ENCODE data around the gene GOLGA6A.
"Not testable (repeated sequence)": the region's sequence is repeated elsewhere in the genome, so short reads cannot be mapped to it uniquely, and the experiment has no call there.

Gene GOLGA6A

DNA sequence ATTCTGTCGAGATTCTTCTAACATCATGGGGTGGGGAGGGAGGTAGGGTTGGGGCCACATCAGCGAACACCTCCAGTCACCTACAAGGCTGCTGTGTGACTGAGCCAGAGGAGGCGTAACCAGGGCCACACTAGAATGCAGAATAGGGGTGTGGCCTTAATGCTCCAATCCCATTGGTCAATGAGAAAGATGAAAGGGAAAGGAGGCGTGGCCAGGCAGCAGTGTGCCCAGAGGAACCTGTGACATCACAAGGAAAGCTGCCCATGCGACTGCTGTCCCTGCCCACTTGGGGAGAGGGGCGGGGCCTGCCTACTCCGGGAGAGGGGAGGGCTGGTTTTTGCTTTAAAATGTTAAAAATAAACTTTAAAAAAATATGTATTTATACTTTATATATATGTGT, at the start of gene GOLGA6A:
TSS of gene GOLGA6A (minus strand) at position 101 of the 400 bp plus-strand sequence. CDS start at position 60, 41 bp downstream.
- DNase-seq = not testable (repeated sequence)

- DNase-seq = no peak
These were observed 49.5 kb upstream of the GOLGA6A start for GRCh38 chr15:74131628-74132413.

DNA sequence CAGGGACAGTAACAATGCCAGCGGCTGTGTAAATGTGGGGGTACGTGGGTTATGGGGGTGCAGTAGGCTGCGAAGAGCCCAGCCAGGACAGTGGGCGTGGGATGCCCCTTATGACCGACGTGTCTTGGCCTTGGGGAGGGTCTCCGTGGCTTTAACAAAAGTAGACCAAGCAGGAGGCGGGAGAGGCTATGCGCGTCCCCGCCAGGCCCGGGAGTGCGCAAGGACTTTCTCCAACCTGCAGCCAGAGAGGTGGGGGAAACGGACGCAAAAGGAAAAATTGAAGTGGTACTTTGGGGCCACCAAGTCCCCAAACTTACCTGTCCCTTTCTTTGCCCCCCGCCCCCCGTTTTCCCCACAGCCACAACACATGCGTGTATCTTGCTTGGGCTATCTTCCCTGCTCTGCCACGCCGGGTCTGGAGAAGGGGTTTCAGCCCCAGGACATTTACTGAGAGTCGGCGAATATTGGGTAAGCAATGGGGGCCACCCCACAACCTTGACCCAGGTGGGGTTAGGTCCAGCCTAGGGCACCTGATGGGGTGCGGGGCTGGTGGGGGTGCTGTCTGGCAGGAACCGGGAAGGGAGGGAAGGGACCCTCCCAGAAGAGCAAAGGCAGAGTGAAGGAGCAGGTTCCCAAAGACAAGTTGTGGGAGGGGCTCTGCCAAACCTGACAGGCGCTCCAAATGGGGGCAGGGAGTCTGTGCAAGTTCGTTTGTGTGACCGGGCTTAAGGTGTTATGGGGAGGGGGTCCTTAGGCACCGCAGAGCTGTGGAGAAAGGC, 48.7 kb upstream of the GOLGA6A start:
- no peak for DNase-seq

- no peak for DNase-seq
These were observed 48.0 kb upstream of the GOLGA6A start, which contains the start of gene ISLR2 for GRCh38 chr15:74130155-74130848. ISLR2 (plus strand) TSS chr15:74130586; CDS start chr15:74132755, 2,169 bp downstream.

- DNase-seq = no peak
These were observed 47.3 kb upstream of the GOLGA6A start for GRCh38 chr15:74129586-74130154.

DNA sequence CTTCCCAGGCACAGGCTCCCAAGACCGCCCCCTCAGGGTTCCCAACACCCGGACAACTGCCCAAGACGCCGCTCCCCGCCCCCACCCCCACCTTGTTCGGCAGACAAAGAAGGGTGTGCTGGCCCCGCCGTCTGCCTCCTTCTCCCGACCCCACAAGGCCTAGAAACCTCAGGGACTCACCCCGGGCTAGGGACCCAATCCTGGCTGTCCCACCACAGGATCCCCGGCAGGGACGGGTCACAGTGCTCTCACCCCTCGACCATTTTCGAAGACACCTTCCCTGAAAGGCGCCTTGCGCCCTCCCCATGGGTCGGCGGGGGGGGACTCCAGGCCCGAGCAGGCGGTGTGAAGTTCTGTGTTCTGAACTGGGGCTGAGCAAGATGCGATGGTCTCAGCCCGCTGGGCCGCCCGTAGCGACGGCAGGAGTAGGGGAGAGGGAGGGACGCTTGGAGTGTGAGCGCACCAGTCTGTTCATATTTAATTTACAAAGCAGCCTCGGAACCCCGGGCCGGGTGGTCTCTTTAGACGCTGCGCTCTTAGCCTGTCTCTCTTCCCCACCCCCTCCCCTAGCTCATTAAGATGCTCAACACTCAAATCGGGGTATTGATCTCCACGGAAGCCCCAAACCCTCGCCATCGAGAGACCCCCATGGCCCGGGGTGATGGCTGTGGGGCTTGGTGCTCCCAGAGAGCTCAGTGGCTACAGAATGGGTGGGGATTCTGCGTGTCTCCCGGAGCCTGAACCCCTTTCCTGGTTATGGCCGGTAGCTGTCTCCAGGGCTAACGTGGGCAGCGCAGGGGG, 46.6 kb upstream of the GOLGA6A start:
- DNase-seq = no peak

DNA sequence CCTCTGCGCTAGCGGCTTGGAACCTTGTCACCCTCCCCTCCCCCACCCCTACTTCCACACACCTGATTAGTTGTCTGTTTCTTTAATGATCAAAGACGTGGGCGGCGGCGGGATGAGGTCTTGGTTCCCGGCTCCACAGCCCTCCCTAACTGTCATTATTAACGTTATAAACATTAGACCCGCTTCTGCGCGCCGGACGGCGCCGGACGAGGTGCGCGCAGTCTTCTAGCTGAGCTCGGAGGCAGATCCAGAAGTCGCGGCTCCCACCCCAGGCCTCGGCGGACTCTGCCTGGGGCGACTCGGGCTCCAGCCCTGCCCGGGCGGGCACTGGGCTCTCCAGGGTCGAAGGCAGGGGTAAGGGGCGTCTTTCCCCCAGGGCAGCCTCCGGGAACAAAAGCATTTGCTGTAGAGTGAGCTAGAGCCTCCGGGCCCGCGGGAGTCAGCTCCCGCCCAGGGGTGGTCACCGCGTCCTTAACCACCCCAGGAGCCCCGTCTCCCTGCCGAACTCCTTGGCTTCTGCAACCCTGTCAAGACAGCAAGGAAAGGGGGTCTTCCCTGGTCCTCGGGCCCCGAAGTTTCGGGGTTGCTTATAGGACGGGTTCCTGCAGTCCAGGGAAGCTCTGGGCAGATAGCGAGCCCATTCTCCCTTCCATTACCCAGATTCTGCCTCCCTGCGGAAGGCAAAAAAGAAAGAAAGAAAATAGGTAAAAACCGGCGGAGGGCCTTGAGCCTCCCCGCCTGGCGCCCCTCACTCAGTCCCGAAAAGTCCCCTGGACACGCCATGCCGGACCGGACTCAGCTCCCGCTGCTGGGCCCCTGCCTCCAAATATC, 45.8 kb upstream of the GOLGA6A start:
- no peak for DNase-seq

DNA sequence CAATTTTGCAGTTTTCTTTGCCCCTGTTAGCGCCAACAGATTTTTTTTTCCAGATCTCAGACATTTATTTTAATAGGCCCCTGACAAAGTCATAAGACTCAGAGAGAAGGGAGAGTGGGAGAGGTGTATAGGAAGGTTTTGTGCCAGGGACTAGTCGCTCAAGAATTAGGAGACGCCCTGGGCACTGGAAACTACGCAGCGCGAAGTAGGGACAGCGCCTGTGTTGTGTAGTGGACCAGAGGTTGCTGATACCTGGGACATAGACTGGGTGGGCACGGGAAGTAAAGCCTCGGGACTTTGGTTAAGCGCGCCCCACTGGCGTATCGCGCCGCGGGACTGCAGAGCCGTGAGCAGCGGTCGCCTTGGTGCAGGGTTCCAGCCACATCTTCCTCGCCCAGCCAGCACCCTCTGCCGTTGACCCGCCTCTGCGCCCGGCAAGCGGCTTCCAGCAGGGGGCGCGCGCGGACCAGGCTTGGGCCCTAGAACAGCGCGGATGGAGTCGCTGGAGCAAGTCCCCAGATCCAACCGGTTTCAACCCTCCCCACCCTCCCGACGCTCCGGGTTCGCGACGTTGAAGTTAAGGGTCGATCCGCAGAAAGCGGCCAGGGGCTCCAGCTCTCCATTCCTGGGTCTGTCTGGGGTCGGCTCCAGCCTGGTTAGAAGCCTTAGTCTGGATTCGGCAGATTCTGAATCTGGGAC, 45.1 kb upstream of the GOLGA6A start:
- DNase-seq = peak; percentile 71

- DNase-seq = no peak
These were observed 42.4 kb upstream of the GOLGA6A start for GRCh38 chr15:74124759-74125158.

DNA sequence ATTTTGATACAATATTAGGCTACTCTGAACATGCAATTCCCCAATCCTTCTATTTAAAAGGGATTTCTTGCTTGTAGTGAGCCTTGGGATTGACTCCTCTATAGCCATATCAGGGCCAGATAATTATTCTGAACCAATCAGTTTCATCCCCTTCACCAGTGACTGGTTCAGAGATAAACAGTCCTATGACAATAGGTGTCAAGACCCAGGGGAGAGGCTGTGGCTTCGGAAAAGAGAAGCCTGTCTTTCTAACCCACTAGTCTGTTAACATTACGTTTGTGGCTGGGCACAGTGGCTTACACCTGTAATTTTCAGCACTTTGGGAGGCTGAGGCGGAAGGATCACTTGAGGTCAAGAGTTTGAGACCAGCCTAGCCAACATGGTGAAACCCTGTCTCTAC, 41.8 kb upstream of the GOLGA6A start:
- DNase-seq = no peak

DNA sequence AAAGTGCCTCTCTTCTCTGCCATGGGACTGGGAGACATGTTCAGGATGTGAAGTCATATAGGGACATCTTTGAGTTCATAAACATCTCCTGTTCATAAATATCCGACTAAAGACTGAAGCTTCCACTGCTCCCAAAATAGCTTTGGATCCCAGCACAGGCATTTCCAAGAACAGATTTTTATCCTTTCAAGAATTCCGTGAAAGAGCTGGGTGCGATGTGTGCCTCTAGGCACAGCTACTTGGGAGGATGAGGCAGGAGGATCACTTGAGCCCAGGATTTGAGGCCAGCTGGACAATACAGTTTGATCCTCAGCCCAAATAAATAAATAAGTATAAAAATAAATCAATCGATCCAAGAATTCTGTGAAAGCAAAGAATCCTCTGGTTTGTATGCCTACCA, 41.3 kb upstream of the GOLGA6A start:
- no peak for DNase-seq

GRCh38 chr15:74123131-74123429, 40.7 kb upstream of the GOLGA6A start:
- no peak for DNase-seq

GRCh38 chr15:74122403-74123130, 40.2 kb upstream of the GOLGA6A start:
- no peak for DNase-seq

DNA sequence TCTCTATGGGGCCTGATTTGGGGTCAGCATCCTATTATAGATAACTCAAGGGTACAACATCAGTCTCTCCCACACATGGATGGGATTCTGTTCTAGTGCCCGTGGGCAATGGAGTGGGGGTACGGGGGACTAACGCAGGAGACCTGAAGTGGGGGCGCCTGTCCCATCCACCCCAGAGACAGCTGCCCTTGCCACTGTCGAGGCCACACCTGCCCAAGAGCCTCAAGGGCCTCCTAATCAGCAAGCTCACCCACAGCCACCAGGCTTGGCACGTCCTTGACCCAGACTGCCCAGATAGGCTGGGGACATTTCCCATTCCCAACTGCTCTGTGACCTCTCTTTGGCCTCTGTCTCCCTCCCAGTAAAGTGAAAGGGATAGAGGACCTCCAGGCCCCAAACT, 39.5 kb upstream of the GOLGA6A start:
- DNase-seq = no peak

DNA sequence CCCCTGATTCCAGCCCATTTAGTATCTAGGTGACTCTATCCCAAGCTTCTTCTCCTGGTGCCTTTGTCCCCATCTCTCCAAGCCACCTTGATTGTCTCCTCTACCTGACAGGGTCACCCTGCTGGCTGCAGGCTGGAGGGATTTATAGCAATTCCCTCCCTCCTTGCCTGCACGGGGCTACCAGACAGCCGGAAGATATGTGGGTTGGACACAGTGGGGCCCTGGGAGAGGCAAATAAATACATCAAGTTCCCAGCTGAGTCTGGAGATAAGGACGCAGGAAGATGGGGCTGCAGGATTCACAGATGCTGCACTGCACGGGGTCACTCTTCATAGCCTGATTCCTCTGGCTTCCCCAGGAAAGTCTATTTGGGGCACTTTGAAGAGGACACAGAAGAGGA, 38.7 kb upstream of the GOLGA6A start:
- no peak for DNase-seq

- DNase-seq = no peak
These were observed 38.1 kb upstream of the GOLGA6A start for GRCh38 chr15:74120426-74120825.

DNA sequence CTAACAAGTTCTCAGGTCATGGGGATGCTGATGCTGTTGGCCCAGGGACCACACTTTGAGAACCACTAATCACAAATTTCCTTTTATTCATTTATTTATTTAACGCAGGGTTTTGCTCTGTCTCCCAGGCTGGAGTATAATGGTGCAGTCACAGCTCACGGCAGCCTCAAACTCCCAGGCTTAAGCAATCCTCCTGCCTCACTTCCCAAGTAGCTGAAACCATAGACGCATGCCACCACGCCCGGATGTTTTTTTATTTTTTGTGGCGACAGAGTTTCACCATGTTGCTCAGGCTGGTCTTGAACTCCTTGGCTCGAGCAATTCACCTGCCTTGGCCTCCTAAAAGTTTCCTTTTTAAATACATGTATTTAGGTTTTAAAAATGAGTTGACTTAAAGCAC, 27.4 kb upstream of the GOLGA6A start:
- DNase-seq = no peak

DNA sequence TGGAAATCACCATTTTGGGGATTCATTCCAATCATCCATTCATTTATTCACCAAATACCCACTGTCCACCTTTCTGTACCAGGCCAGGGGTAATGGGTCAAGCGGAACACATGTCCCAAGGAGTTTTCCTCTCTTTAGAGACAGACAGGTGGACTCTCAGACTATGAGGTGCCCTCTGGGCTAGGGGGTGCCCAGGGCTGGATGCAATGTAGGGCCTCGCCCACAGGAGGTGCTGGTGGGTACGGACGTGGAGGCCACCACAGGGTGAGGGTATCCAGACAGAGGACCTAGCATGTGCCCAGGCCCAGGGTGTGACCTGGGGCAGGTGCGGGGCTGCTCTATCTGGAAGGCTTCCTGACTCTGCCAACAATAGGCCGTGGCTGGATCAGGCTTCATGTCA, 26.3 kb upstream of the GOLGA6A start:
- not testable (repeated sequence) for DNase-seq

DNA sequence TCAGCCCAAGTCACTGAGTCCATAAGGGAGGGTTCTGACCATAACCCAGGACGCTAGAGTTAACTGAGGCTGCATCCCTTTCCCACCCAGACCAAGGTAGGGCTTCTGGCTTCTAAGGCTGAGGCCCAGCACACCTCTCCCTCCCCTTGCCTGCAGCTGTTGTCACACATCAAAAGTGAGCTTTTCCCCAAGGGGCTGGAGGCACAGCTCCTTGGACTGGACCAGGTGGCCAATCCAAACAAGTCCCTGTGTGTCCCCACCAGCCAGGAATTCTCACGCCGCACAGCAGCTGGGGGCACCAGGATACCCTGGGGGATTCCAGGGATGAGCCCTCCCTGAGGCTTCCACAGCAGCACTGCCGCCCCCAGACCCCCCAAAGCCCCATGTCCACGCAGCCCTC, 25.8 kb upstream of the GOLGA6A start:
- DNase-seq = no peak
